Activated T-cell treated with anti-CD3 and anti-CD28 coated beads, Interleukin-2, amount 50 U/mL, for 72 hours (primary cell): Measurements from ENCODE around the gene ANGPT4. TPM values are rescaled to one million over a fixed set of nuclear protein-coding genes. Genes with fewer than 3 reads are reported as not detected.

Experiments
- ATAC-seq, 2 donors: fragments of 150-1000 bp; cut with Tn5 transposase; replicated peaks in 1 of 2; 2 replicates each; pipeline ENCODE4 v1.10.0; 2021; ENCODE audit warnings: moderate library complexity in 2 of 2, mild to moderate bottlenecking in 1 of 2
- DNase-seq, 2 donors: peaks; one replicate each; pipeline ENCODE4 v3.0.0; 2021 to 2022; ENCODE audit warnings: mixed read lengths in 1 of 2
- H3K27ac Mint-ChIP-seq: one replicate; pipeline ENCODE4 v1.8.0; 2022; ENCODE audit warnings: mild to moderate bottlenecking, moderate library complexity, mixed read lengths
- H3K27me3 Mint-ChIP-seq: one replicate; pipeline ENCODE4 v1.8.0; 2022; ENCODE audit warnings: low read depth, mixed read lengths
- H3K36me3 Mint-ChIP-seq, 2 donors: one replicate each; pipeline ENCODE4 v1.8.0; 2022; ENCODE audit warnings: mixed read lengths in 2 of 2, mild to moderate bottlenecking in 1 of 2; ENCODE audit not compliant: insufficient read depth in 2 of 2
- H3K4me1 Mint-ChIP-seq: one replicate; pipeline ENCODE4 v1.8.0; 2022; ENCODE audit warnings: low read depth, mixed read lengths
- H3K4me3 Mint-ChIP-seq, 2 donors: one replicate each; pipeline ENCODE4 v1.8.0; 2022; ENCODE audit warnings: mild to moderate bottlenecking in 2 of 2, mixed read lengths in 2 of 2, moderate library complexity in 2 of 2
- H3K9me3 Mint-ChIP-seq, 2 donors: one replicate each; pipeline ENCODE4 v1.8.0; 2022; ENCODE audit warnings: mixed read lengths in 2 of 2
- total RNA-seq, 2 donors: library from RNA; stranded (reverse); gene quantifications; one replicate each; pipeline ENCODE4 v1.2.3, GENCODE V29; 2022

The ANGPT4 gene, protein sequence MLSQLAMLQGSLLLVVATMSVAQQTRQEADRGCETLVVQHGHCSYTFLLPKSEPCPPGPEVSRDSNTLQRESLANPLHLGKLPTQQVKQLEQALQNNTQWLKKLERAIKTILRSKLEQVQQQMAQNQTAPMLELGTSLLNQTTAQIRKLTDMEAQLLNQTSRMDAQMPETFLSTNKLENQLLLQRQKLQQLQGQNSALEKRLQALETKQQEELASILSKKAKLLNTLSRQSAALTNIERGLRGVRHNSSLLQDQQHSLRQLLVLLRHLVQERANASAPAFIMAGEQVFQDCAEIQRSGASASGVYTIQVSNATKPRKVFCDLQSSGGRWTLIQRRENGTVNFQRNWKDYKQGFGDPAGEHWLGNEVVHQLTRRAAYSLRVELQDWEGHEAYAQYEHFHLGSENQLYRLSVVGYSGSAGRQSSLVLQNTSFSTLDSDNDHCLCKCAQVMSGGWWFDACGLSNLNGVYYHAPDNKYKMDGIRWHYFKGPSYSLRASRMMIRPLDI
- not detected for total RNA-seq

DNA sequence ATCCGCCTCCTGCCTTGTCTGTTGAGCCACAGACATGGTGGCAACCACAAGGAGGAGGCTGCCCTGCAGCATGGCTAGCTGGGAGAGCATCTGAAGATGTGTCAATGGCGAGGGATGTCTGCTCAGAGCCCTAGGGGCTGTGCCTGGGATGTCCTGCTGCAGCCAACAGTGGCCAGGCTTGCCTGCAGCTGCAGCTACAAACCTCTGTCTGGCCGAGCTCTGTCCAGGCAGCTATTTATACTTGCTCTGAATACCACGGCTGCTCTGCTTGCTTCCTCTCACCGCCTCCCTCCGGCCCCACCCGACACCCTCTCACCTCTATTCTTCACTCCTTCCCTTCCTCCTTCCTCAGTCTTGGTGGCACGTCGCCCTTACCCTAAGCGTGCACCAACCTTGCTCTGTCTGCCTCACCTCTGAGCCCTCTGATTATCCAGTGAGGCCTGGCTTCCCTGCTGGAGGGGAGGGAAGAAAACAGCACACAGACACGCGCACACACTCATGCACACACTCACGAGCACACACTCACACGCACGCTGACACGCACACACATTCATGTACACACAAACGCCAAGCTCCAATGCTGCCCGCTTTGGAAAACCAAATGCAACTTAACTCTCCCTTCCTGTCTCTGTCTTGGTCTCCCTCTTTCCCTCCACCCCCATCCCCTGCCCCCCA lies at the start of gene ANGPT4:
ANGPT4 (minus strand) TSS at position 210 of the 675 bp plus-strand sequence; CDS start at position 90, 120 bp downstream.
- Mint-ChIP-seq H3K36me3 (no peaks in the 10 kb centered on the region), H3K27ac (no peak within 1 kb of the TSS)

DNA sequence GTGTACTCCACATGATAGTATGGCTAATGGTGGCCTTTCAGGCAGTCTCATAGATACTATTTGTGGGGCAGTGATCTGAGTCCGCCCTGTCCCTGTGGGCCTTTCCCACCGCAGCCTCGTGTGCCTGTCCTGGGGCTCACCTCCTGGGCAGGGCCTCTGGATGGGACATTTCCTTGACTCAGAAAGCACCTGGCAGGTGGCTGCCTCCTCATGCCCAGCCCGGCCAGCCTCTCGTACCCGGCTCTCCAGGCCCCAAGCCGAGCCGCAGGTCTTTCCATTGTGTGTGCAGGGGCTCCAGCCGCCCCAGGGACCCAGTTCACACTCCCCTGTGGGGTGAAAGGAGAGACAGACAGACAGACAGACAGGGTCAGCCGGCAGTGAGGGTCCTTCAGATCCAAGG lies 47.7 kb upstream of the ANGPT4 start:
- Mint-ChIP-seq H3K4me1 (no peaks in the 10 kb centered on the region), H3K4me3 (no peak overlapping the region), H3K9me3 (no peaks in the 10 kb centered on the region), H3K27me3 (peaks cover 13% of the 10 kb centered on the region), H3K27ac (no peak overlapping the region), H3K36me3 (no peaks in the 10 kb centered on the region)
- DNase-seq: no peak
- ATAC-seq: no peak

More for the DNA sequence above, at the start of gene ANGPT4:
- Mint-ChIP-seq H3K4me1 (no peaks in the 10 kb centered on the region), H3K9me3 (no peaks in the 10 kb centered on the region), H3K4me3 (no peak within 1 kb of the TSS), H3K27me3 (peaks cover 5% of the 10 kb centered on the region)
- ATAC-seq: no peak
- no peak for DNase-seq

DNA sequence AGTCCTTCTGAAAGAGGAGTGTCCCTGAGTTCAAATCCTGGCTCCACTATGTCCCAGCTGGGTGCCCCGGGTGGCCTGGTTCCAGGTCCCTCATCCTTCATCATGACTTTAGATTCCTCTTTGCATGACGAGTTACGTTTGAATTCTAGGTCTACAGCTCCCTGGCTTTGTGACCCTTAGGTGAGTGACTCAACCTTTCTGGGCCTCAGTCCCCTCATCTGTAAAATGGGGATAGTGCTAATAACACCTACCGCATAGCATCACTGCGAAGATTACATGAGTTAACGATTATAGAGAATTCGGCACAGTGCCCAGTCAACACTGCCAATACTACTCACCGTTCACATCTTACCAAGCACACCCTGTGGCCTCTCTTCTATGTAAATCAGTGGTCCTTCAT lies 46.5 kb upstream of the ANGPT4 start:
- H3K4me1 Mint-ChIP-seq: no peaks in the 10 kb centered on the region
- H3K9me3 Mint-ChIP-seq: no peaks in the 10 kb centered on the region
- no peak overlapping the region for H3K4me3 Mint-ChIP-seq
- DNase-seq (no peak), ATAC-seq (no peak)
- peaks cover 18% of the 10 kb centered on the region for H3K27me3 Mint-ChIP-seq
- no peak overlapping the region for H3K27ac Mint-ChIP-seq
- no peaks in the 10 kb centered on the region for H3K36me3 Mint-ChIP-seq

DNA sequence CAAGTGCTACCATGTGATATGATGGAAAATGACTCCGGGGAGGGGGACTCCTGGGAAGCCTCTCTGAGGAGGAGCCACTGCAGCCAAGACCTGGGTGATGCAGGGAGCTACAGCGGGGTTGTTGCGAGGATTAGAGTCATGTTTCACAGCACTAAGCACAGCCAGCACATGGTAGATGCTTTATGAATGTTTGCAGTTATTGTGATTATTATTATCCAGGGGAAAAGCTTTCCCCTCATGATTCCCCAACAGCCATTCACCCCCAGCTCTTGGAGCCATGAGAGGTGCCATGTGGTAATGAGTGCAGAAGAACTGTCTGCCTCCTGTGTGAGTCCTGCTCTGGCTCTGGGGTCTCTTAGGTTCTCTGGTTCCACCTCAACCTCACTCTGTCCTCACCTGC lies 46.1 kb upstream of the ANGPT4 start:
- no peak overlapping the region for H3K27ac Mint-ChIP-seq
- no peaks in the 10 kb centered on the region for H3K36me3 Mint-ChIP-seq
- H3K9me3 Mint-ChIP-seq: no peaks in the 10 kb centered on the region
- DNase-seq: no peak
- no peak for ATAC-seq
- peaks cover 22% of the 10 kb centered on the region for H3K27me3 Mint-ChIP-seq
- H3K4me3 Mint-ChIP-seq: no peak overlapping the region
- H3K4me1 Mint-ChIP-seq: no peaks in the 10 kb centered on the region

DNA sequence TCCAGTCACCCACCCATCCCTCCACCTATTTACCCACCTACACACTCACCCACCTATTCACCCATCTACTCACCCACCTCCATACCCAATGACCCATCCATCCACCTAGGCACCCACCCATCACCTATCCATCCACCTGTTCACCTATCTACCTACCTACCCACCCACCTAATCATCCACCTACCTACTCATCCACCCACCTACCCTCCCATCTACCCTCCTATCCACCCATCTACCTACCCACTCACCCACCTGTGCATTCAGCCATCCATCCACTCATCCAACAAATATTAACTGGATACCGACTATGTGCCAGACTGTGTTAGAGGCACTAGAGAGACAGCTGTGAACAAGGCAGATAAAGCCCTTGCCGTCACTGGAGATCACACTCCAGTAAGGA lies 45.6 kb upstream of the ANGPT4 start:
- H3K36me3 Mint-ChIP-seq: no peaks in the 10 kb centered on the region
- no peak overlapping the region for H3K4me3 Mint-ChIP-seq
- H3K27me3 Mint-ChIP-seq: peaks cover 25% of the 10 kb centered on the region
- H3K27ac Mint-ChIP-seq: no peak overlapping the region
- ATAC-seq (no peak), DNase-seq (no peak)
- H3K9me3 Mint-ChIP-seq: no peaks in the 10 kb centered on the region
- H3K4me1 Mint-ChIP-seq: no peaks in the 10 kb centered on the region

DNA sequence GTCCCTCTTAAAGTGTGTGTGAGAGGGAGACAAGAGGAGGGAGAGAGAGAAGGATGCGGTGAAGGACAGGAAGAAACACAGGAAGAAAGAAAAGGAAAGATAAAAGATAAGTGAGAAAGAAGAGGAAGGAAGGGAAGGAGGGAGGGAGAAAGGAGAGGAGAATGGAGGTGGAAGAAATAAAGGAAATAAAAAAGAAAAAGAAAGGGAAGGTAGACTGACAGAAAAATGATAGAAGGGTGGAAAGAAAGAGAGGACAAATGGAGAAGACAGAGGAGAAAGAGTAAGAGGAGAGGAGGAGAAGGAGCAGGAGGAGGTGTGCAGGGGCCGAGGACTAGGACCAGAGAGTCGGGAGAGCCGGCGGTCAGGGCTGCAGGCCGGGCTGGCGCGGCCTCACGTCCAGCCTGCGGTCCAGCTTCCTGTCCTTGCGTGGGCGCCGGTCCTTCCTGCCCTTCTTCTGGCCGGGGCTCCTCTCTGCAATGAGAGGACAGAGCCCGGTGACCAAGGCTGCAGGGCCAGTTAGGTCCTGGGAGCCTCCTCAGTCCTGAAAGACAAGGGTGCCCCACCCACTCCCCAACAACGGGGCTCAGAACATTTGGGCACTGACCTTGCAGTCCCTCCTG lies 44.0 kb upstream of the ANGPT4 start:
- Mint-ChIP-seq H3K36me3 (no peaks in the 10 kb centered on the region), H3K27me3 (peaks cover 31% of the 10 kb centered on the region)

DNA sequence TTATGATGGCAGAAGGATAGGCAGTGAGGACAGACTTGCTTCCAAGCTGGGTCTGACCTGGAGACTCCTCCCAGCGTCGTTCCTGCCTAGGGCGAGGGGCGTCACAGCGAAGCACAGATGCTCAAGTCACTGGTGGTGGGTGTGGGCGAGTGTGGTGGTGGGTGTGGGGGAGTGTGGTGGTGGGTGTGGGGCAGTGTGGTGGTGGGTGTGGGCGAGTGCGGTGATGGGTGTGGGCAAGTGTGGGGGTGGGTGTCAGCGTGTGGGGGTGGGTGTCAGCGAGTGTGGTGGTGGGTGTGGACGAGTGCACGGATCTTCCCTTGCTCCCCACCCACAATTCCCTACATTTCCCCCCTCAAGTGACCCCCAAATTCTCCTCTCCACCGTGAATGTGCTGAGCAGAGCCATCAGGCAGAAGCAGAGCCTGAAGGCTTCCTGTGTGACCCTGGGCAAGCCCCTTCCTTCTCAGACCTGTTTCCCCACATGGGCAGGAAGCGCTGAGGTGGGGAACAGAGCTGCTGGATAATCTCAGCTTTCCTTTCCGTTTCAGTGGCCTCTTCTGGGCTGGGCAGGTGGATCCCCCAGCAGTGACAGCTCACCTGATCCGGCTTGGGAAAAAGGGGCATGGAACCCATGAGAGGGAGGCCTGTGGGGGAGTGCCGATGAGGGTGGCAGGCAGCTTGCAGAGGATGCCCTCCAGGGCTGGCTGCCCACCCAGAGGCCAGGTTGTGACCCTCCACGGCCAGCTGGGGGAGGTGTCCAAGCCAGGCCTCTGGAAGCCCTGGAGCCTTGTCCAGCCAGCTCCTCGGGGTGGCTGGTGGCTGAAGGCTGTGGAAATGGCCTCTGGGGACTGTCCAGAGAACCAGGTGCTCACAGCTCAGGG lies 43.0 kb upstream of the ANGPT4 start:
- ATAC-seq (no peak), DNase-seq (no peak)
- Mint-ChIP-seq H3K4me3 (no peak overlapping the region), H3K9me3 (no peaks in the 10 kb centered on the region), H3K27me3 (peaks cover 36% of the 10 kb centered on the region), H3K4me1 (no peaks in the 10 kb centered on the region), H3K27ac (no peak overlapping the region), H3K36me3 (no peaks in the 10 kb centered on the region)

More for the DNA sequence above, 44.0 kb upstream of the ANGPT4 start:
- ATAC-seq (no peak), DNase-seq (no peak)
- H3K4me3 Mint-ChIP-seq: no peak overlapping the region
- H3K27ac Mint-ChIP-seq: no peak overlapping the region
- H3K4me1 Mint-ChIP-seq: no peaks in the 10 kb centered on the region
- no peaks in the 10 kb centered on the region for H3K9me3 Mint-ChIP-seq

DNA sequence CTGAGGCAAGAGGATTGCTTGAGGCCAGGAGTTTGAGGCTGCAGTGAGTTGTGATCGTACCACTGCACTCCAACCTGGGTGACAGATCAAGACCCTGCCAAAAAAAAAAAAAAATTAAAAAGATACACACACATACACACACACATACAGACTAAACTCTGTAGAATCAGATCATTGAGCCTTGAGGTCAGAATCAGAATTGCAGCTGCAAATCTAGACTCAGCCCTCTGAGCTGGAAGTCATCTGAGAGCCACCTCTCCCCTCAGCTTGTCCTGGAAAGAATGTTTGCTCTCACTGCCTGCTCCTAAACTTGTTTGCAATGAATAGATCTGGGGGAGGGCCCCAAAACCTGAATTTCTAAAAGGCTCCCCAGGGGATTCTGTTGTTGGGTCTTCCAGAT lies 41.4 kb upstream of the ANGPT4 start:
- DNase-seq (no peak), ATAC-seq (no peak)
- Mint-ChIP-seq H3K4me3 (no peak overlapping the region), H3K36me3 (no peaks in the 10 kb centered on the region), H3K27me3 (peaks cover 41% of the 10 kb centered on the region), H3K9me3 (no peaks in the 10 kb centered on the region), H3K27ac (no peak overlapping the region), H3K4me1 (no peaks in the 10 kb centered on the region)

DNA sequence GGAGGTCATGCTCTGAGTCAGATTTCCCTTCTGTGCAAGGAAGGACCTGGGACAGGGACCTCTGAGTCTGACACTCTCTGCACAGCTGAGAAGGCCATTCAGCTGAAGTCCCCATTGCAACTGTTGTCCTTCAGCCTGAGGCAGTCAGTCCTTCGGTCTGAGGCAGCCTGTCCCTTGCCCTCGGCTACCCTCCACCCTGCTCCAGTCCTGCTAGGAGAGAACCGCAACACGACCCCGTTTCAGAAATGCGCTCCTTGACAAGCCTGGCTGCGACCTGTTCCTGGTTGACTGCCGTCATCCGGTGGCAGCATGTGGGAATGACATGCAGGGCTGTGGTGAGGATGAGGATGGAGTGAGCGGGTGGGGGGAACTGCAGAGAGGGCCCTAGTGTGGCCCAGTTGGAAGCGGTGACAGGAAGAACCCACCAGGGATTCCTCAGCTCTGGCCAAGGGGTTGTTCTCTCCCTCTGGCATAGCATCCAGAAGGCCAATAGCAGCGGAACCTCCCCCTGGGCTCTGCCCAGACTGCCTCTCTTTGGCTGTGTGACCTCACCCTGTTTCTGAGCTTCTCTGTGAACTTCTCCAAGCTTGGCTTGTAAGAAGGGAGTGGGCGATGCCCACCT lies 40.3 kb upstream of the ANGPT4 start:
- Mint-ChIP-seq H3K27ac (no peak overlapping the region), H3K36me3 (no peaks in the 10 kb centered on the region), H3K4me1 (no peaks in the 10 kb centered on the region), H3K4me3 (no peak overlapping the region), H3K27me3 (peaks cover 41% of the 10 kb centered on the region), H3K9me3 (no peaks in the 10 kb centered on the region)
- peak; percentile 74 to 77 for DNase-seq
- peak; percentile 84 to 88 for ATAC-seq

DNA sequence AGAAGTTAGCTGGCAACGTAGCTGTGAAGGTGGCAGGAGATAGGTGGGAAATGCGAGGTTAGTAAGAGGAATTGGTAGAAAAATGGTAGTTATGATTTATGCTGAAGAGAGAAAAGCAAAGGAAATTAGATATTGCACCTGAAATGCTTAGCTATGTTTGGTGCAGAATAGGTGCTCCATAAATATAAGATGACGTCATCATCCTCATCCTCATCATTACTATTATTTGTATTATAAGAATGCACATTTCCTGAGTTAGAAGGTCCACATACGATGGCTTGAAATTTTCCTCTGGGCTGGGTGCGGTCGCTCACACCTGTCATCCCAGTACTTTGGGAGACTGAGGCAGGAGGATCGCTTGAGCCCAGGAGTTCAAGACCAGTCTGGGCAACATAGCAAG lies 39.5 kb upstream of the ANGPT4 start:
- no peaks in the 10 kb centered on the region for H3K36me3 Mint-ChIP-seq

DNA sequence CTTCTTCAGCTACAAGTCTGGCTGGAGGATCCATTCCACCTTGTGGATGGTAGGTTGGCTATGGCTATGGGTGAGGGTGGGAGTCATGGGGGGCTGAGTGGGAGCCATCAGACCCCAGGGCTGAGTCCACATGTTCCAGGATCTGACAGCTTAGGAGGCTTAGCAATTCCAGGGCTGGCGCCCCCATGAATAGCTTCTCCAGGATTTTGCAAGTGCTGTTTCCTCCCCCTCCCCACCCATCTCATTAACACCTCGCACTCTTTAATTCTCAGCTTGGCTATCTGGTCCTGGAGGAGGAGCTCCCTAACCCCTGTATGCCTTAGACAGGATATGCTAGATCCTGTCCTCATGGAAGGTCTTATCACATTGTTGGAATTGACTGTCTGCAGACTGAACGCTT lies 39.0 kb upstream of the ANGPT4 start:
- peaks cover 41% of the 10 kb centered on the region for H3K27me3 Mint-ChIP-seq
- H3K27ac Mint-ChIP-seq: no peak overlapping the region
- no peaks in the 10 kb centered on the region for H3K36me3 Mint-ChIP-seq
- H3K9me3 Mint-ChIP-seq: no peaks in the 10 kb centered on the region
- no peak overlapping the region for H3K4me3 Mint-ChIP-seq
- no peaks in the 10 kb centered on the region for H3K4me1 Mint-ChIP-seq
- no peak for DNase-seq
- no peak for ATAC-seq

More for the DNA sequence above, 39.5 kb upstream of the ANGPT4 start:
- no peaks in the 10 kb centered on the region for H3K9me3 Mint-ChIP-seq
- DNase-seq (no peak), ATAC-seq (no peak)
- no peak overlapping the region for H3K4me3 Mint-ChIP-seq
- no peaks in the 10 kb centered on the region for H3K4me1 Mint-ChIP-seq
- H3K27me3 Mint-ChIP-seq: peaks cover 41% of the 10 kb centered on the region
- H3K27ac Mint-ChIP-seq: no peak overlapping the region

DNA sequence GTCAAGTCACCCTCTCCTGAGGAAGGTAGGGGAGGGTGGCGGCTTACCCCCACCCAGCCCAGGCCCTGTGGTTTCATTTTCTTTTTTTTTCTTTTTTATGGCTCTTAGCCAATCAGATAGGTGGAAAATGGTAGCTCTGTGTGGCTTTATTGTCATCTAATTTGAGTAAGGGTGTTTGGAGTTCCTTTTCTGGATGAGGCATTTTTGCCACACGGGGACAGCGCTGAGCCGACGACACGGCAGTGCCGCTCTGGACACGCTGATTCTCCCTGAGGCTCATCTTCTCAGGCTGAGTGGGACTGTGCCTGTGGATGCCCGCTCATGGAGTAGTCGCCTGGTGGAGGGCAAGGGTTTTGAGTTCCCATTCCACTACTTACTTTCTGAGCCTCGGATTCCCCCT lies 37.6 kb upstream of the ANGPT4 start:
- peaks cover 48% of the 10 kb centered on the region for H3K27me3 Mint-ChIP-seq
- ATAC-seq (no peak), DNase-seq (no peak)
- H3K4me1 Mint-ChIP-seq: no peaks in the 10 kb centered on the region
- H3K27ac Mint-ChIP-seq: no peak overlapping the region
- no peaks in the 10 kb centered on the region for H3K36me3 Mint-ChIP-seq
- no peak overlapping the region for H3K4me3 Mint-ChIP-seq
- no peaks in the 10 kb centered on the region for H3K9me3 Mint-ChIP-seq
